Activated naive CD8-positive, alpha-beta T cell treated with anti-CD3 and anti-CD28 coated beads, Interleukin-2, amount 10 ng/mL, durations not matched to agents 7 days and 5 days (primary cell): Measurements from ENCODE around the gene PACSIN1. TPM values are rescaled to one million over a fixed set of nuclear protein-coding genes. Genes with fewer than 3 reads are reported as not detected.

Source experiments
- ATAC-seq: fragments of 150-1000 bp; cut with Tn5 transposase; one replicate; pipeline ENCODE4 v1.10.0; 2021; ENCODE audit warnings: low read depth, moderate library complexity
- POLR2A ChIA-PET: fragments of 350-600 bp; sonication (Branson Sonifier 250); formaldehyde crosslinking; loops from one replicate; lab custom pipeline; 2021; ENCODE audit warnings: antibody characterized with exemption; lab: Charles Lee
- DNase-seq: peaks from one replicate; pipeline ENCODE4 v3.0.0; 2021
- H3K27ac Mint-ChIP-seq: one replicate; pipeline ENCODE4 v1.8.0; 2022; ENCODE audit warnings: mild to moderate bottlenecking, mixed read lengths
- H3K27me3 Mint-ChIP-seq: one replicate; pipeline ENCODE4 v1.8.0; 2022; ENCODE audit warnings: mild to moderate bottlenecking, moderate library complexity, mixed read lengths
- H3K36me3 Mint-ChIP-seq: one replicate; pipeline ENCODE4 v1.8.0; 2021; ENCODE audit warnings: mild to moderate bottlenecking, mixed read lengths
- H3K4me1 Mint-ChIP-seq: one replicate; pipeline ENCODE4 v1.8.0; 2021; ENCODE audit warnings: mixed read lengths
- H3K4me3 Mint-ChIP-seq: one replicate; pipeline ENCODE4 v1.8.0; 2022; ENCODE audit warnings: mild to moderate bottlenecking, moderate library complexity, mixed read lengths
- H3K9me3 Mint-ChIP-seq: one replicate; pipeline ENCODE4 v1.8.0; 2021; ENCODE audit warnings: mixed read lengths
- total RNA-seq, 2 experiments: library from RNA; stranded (reverse); gene quantifications; one replicate each; pipeline ENCODE4 v1.2.3, GENCODE V29; 2021

PACSIN1 gene
- total RNA-seq, 2 experiments from 2014 or later, result 3.1 to 4.5 TPM

DNA sequence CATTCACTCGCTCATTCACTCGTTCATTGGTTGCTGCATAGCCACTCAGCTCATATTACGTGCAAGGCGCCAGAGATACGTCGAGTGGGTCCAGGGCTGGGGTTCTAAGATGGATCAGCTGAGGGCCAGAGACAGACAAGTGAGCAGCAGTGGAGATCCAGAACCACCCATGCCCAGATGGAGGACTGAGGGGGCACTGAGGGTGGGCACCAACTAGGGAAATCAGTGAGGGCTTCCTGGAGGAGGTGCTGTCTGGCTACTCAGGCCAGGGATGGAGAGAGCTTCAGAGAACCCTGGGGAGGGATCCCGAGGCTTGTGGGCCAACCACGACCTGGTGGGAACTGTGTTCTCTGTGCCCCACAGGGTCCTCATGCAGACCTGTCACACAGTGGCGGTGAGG is 90.6 kb downstream of the PACSIN1 start:
- POLR2A ChIA-PET, result no interaction called here
- Mint-ChIP-seq H3K27ac (no peak overlapping the region), H3K4me3 (no peak overlapping the region), H3K9me3 (no peaks in the 10 kb centered on the region), H3K27me3 (peaks cover 4% of the 10 kb centered on the region), H3K36me3 (no peaks in the 10 kb centered on the region), H3K4me1 (peaks cover 12% of the 10 kb centered on the region)
- no peak for DNase-seq
- no peak for ATAC-seq

DNA sequence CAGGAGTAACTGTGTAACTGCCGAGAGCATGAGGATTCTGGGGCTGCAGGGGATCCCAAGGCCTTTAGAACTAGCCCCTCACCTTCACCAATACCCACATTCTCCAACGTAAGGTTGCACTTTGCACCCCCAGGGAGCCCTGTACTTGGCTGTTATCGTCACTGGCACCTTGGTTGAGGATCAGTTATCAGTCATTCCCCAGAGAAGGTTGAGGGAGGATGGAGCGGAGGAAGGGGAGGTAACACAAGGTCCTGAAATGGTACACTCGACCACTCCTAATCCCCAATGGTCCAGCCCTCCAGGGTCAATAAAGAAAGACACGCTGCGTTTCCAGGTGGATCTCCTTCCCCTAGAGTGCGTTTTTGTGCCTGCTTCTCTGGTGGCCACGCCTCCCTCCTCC is 91.4 kb downstream of the PACSIN1 start:
- peaks cover 12% of the 10 kb centered on the region for H3K4me1 Mint-ChIP-seq
- POLR2A ChIA-PET, result no interaction called here

DNA sequence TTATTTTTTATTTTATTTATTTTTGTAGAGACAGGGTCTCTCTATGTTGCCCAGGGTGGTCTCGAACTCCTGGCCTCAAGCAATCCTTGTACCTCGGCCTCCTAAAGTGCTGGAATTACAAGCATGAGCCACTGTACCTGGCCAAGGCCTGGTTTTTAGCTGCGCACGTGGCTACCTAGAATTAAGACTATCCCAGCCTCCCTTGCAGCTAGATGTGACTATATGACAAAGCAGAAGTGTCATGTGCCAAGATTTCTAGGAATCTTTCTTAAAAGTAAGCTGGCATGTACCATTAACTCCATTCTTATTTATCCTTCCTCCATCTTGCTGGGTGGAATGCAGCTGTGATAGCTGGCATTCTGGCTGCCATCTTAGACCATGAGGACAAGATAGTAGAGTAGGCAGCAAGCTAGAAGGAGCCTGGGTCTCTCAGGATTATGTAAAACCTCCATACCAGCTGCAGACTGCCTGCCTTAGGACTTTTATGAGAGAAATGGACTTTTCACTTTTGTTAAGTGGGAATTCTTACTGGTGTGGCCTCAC is 92.4 kb downstream of the PACSIN1 start:
- no peak overlapping the region for H3K27ac Mint-ChIP-seq
- ATAC-seq (no peak), DNase-seq (no peak)
- no peaks in the 10 kb centered on the region for H3K9me3 Mint-ChIP-seq
- POLR2A ChIA-PET, result interaction anchor here (0.6 kb wide), 1 partner anchor 160 kb away, joined by 3 read pairs; no protein-coding TSS in a partner anchor
- peaks cover 4% of the 10 kb centered on the region for H3K27me3 Mint-ChIP-seq
- peaks cover 12% of the 10 kb centered on the region for H3K4me1 Mint-ChIP-seq
- H3K36me3 Mint-ChIP-seq, result no peaks in the 10 kb centered on the region
- no peak overlapping the region for H3K4me3 Mint-ChIP-seq

More for the DNA sequence above, 91.4 kb downstream of the PACSIN1 start:
- no peak for ATAC-seq
- no peaks in the 10 kb centered on the region for H3K9me3 Mint-ChIP-seq
- H3K36me3 Mint-ChIP-seq, result no peaks in the 10 kb centered on the region
- peaks cover 4% of the 10 kb centered on the region for H3K27me3 Mint-ChIP-seq
- no peak overlapping the region for H3K27ac Mint-ChIP-seq
- H3K4me3 Mint-ChIP-seq, result no peak overlapping the region
- no peak for DNase-seq

DNA sequence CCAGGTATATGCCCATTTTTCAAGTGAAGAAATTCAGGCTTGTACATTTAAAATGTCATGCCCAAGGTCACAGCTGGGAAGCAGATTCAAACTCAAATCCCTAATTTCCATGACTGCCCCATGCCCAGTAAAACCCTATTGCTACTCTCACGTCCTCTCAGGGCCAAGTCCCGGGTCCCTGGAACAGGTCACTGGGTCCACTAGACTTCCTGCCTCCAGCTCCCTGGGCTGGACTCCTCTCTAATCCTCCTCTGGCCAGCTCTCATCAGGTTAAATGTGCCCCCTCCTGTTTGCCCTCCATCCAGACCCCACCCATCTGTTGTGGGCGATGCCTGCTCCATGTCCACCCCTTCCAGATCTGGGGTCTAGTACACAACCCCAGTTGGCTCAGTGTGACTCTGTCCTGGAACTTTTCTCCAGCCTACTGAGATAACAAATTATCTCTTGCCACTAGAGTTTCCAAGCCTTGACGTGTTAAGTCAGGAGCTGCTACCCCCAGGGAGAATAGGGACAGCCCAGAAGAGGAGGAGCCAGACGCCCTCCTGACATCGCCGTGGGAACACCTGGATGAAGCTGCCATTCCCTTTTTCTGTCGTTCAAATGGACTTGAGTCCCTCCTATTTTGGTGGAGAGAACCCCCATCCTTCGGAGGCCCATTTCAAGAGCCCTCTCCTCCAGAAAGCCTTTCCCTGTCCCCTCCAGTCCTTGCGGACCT is 93.9 kb downstream of the PACSIN1 start:
- POLR2A ChIA-PET, result no interaction called here
- Mint-ChIP-seq H3K4me3 (no peak overlapping the region), H3K27ac (no peak overlapping the region), H3K36me3 (no peaks in the 10 kb centered on the region), H3K9me3 (no peaks in the 10 kb centered on the region), H3K27me3 (peaks cover 2% of the 10 kb centered on the region), H3K4me1 (peaks cover 4% of the 10 kb centered on the region)
- DNase-seq (no peak), ATAC-seq (no peak)

DNA sequence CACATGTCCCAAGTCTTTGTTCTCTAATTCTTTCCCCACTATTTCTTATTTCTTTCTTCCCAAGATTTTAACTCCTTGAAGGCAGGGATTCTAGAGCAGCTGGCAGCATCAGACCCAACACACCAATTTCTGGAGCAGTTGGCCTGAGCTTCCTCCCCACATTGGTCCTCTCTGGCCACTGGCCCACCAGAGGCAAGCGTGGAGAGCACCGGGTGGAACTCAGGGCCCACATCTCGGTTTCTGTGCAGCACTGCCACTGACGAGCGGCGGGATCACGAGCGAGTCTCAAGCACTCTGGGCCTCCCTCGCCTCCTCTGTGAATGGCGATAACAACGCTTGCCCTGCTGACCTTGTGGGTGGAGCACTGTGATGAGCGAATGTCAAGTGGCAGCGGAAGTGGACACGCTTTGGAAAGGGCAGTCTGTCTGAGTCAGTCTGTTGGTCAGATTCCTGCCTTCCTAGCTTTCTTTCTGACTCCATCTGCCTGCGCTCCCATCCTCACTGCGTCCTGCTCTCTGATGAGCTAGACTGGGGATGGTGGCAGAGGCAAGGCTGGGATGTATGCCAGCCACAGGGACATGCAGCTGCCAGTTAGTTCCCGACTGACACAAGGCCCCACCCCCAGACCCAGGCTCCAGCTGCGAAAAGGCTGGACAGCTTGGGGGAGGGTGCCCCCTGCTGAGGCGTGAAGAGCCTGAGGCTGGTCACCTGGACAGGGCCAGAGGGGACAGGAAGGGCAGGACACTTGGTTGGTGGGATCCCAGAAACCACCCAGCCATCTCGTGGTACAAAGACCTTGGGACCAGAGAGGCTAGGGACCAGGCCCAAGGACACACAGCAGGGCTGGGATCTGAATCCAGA is 94.7 kb downstream of the PACSIN1 start:
- no peaks in the 10 kb centered on the region for H3K36me3 Mint-ChIP-seq
- ATAC-seq, result no peak
- DNase-seq, result no peak
- POLR2A ChIA-PET, result no interaction called here
- no peak overlapping the region for H3K27ac Mint-ChIP-seq
- H3K4me1 Mint-ChIP-seq, result no peaks in the 10 kb centered on the region
- H3K27me3 Mint-ChIP-seq, result no peaks in the 10 kb centered on the region
- no peaks in the 10 kb centered on the region for H3K9me3 Mint-ChIP-seq
- H3K4me3 Mint-ChIP-seq, result no peak overlapping the region

DNA sequence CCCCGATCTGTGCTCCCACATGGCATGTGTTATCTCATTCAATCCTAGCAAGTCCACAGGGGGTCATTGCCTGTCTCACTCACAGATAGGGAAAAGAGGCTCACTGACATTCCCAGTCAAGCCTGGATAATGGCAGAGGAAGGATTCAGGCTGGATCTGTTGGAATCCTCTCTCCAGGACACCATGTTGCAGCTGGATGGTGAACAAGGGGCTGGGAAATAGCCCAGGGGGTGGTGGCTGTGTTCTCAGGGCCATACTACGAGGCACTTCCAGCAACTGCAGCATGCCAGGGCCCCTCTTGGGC is 95.3 kb downstream of the PACSIN1 start:
- no peaks in the 10 kb centered on the region for H3K4me1 Mint-ChIP-seq
- no peak overlapping the region for H3K4me3 Mint-ChIP-seq

DNA sequence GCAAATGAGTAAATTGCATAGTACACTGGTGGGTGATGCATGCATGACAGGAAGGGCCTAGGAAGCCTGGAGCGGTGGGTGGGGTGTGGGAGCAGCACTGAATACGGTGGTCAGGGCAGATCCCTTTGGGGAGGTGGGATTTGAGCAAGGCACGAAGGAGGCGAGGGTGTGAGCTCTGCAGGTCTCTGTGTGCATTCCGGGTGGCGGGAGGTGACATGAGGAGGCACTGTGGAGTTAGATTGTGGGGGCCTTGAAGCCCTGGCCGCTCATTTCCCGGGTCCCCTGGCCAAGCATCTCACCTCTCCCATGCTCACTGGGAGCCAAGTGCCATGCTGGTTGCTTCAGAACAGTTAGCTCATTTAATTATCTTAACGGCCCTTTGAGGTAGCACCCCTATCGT is 96.5 kb downstream of the PACSIN1 start:
- DNase-seq (no peak), ATAC-seq (no peak)
- H3K4me3 Mint-ChIP-seq, result no peak overlapping the region
- POLR2A ChIA-PET, result no interaction called here
- H3K36me3 Mint-ChIP-seq, result no peaks in the 10 kb centered on the region
- H3K9me3 Mint-ChIP-seq, result no peaks in the 10 kb centered on the region
- H3K27ac Mint-ChIP-seq, result no peak overlapping the region
- H3K4me1 Mint-ChIP-seq, result no peaks in the 10 kb centered on the region
- no peaks in the 10 kb centered on the region for H3K27me3 Mint-ChIP-seq

More for the DNA sequence above, 95.3 kb downstream of the PACSIN1 start:
- no peak for DNase-seq
- POLR2A ChIA-PET, result no interaction called here
- no peak for ATAC-seq
- Mint-ChIP-seq H3K36me3 (no peaks in the 10 kb centered on the region), H3K9me3 (no peaks in the 10 kb centered on the region), H3K27ac (no peak overlapping the region), H3K27me3 (no peaks in the 10 kb centered on the region)

DNA sequence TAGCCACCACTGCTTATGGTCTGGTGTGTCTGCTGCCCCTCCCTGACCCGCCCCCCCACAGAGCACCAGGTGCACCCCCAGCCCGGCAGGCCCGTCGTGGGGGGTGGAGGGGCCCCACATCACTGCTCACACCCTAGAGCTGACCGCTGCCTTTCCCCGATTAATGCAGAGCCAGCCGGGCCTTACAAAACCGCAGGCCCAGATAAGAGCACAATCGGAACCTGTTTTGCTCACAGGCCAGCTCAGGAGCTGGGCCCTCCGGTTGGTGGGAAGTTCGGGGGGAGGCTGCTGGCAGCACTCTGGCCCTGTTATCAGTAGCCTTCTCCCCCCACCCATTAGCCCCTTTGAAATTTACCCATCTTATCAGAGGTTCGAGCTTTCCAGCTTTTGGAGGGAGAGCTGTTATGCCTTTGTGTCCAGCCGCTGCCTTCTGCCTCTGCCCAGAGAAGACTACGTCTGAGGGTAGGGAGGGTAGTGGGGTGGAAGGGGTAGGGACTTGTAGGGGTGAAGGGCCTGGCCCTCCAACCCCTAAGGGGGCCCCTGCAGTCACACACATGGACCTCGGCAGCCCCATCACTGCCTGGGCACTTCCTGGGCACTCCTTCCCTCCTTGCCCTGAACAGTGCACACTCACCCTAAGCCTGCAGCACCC is 97.1 kb downstream of the PACSIN1 start:
- H3K36me3 Mint-ChIP-seq, result no peaks in the 10 kb centered on the region
- no peaks in the 10 kb centered on the region for H3K9me3 Mint-ChIP-seq
- ATAC-seq, result no peak
- no peaks in the 10 kb centered on the region for H3K27me3 Mint-ChIP-seq
- POLR2A ChIA-PET, result interaction anchor here (0.7 kb wide), 1 partner anchor 8 kb away, joined by 3 read pairs; no protein-coding TSS in a partner anchor
- DNase-seq, result no peak
- no peak overlapping the region for H3K27ac Mint-ChIP-seq
- no peak overlapping the region for H3K4me3 Mint-ChIP-seq
- no peaks in the 10 kb centered on the region for H3K4me1 Mint-ChIP-seq

DNA sequence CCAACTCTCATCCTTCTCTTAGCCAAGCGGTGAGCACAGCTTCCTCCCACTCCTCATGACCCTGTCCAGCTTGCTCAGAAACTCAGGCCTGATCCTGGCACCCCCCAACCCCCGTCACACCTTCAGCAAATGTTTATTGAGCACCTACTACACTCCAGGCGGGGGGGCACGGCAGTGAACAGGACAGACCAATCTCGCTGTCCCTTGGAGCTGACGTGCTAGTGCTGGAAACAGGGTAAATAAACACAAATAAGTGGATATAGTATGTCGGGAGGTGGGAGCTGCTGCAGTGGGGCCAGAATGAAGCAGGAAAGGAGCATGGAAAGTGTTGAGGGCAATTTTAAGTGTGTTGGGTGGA is 97.6 kb downstream of the PACSIN1 start:
- no peaks in the 10 kb centered on the region for H3K9me3 Mint-ChIP-seq
- no peak overlapping the region for H3K27ac Mint-ChIP-seq
- H3K4me1 Mint-ChIP-seq, result no peaks in the 10 kb centered on the region
- POLR2A ChIA-PET, result no interaction called here
- ATAC-seq (no peak), DNase-seq (no peak)
- no peaks in the 10 kb centered on the region for H3K36me3 Mint-ChIP-seq
- H3K4me3 Mint-ChIP-seq, result no peak overlapping the region
- no peaks in the 10 kb centered on the region for H3K27me3 Mint-ChIP-seq

DNA sequence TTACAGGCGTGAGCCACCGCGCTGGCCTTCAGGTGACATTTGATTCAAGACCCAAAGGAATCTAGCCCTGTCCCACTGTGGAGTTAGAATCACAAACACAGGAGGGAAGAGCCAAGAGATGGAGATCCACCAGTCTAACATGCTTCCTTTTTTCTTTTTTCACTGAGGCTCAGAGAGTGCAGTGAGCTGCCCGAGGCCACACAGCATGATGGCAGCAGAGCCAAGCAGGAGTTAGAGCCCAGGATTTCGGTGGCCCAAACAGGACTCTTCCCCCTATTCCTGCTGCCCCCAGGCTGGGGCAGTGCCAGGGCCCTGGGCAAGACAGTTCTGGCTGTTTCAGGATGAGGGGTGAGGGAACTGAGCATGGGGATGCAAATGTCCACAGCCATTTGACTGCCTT is 98.3 kb downstream of the PACSIN1 start:
- ATAC-seq, result no peak
- Mint-ChIP-seq H3K27me3 (no peaks in the 10 kb centered on the region), H3K9me3 (no peaks in the 10 kb centered on the region), H3K4me3 (no peak overlapping the region), H3K4me1 (no peaks in the 10 kb centered on the region), H3K27ac (no peak overlapping the region), H3K36me3 (no peaks in the 10 kb centered on the region)
- POLR2A ChIA-PET, result no interaction called here
- DNase-seq, result no peak

DNA sequence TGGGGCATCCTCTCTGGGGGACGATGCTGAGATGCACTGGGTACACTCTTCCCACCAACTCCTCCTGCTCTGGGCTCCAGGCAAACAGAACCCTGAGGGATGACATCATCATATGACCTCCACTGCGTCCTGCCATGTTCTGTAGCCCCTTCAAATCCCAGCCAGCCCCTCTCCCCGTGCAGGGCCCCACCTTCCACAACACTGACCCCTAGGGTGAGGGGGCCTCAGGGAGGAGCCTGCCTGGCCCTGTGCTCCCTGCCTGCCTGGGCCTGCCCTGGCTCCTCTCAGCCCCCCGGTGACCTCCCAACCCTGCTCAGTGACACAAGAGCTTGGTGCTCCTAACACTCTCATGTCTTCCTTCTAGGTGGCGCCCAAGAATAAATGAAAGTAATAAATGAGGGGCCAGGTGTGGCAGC is 99.9 kb downstream of the PACSIN1 start:
- Mint-ChIP-seq H3K27ac (no peak overlapping the region), H3K36me3 (no peaks in the 10 kb centered on the region), H3K4me1 (no peaks in the 10 kb centered on the region), H3K4me3 (no peak overlapping the region), H3K27me3 (no peaks in the 10 kb centered on the region), H3K9me3 (no peaks in the 10 kb centered on the region)
- POLR2A ChIA-PET, result no interaction called here
- DNase-seq (no peak), ATAC-seq (no peak)

DNA sequence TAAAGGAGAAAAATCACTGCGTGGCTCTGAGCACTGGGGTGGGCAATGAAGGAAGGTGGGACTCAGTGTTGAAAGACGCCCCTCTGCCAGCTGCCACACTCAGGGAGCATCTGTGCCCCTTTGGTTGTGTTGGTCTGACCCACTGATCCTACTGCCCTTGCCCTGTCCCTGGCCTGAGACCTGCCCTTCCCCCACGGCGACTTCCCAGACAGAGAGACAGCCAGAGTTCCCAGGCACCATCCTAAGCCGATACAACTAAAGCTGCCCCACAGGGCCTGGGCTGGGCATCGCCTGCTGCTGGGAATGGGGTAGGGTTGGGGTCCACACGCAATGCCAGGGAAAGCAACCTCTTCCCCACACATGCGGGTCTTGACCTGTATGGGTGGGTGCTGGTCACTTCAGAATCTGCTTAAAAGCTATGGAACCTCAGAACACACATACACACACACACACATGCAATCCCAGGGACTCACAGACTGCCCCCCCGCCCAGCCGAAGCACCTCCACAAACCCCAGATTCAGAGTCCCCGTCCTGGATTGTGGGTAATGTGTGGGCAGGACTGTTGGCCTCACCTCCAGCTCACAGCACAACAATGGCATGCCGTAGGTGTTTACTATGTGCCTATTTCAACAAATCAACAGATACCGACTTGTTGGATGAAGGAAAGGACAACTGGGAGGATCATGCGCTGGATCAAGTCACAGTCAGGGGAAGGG is 101.1 kb downstream of the PACSIN1 start:
- no peak overlapping the region for H3K27ac Mint-ChIP-seq
- H3K9me3 Mint-ChIP-seq, result no peaks in the 10 kb centered on the region

More for the DNA sequence above, 101.1 kb downstream of the PACSIN1 start:
- Mint-ChIP-seq H3K4me1 (no peaks in the 10 kb centered on the region), H3K27me3 (no peaks in the 10 kb centered on the region), H3K4me3 (no peak overlapping the region), H3K36me3 (no peaks in the 10 kb centered on the region)
- no peak for DNase-seq
- POLR2A ChIA-PET, result no interaction called here
- ATAC-seq, result no peak
